ENCODE results near the gene ITGB1BP2. TPM values are rescaled to one million over a fixed set of nuclear protein-coding genes. Genes with fewer than 3 reads are reported as not detected.
"Not testable (repeated sequence)": the region's sequence is repeated elsewhere in the genome, so short reads cannot be mapped to it uniquely, and the experiment has no call there.

ITGB1BP2 gene
- total RNA-seq, 1 donor from 2014 or later, result 1.1 TPM

DNA sequence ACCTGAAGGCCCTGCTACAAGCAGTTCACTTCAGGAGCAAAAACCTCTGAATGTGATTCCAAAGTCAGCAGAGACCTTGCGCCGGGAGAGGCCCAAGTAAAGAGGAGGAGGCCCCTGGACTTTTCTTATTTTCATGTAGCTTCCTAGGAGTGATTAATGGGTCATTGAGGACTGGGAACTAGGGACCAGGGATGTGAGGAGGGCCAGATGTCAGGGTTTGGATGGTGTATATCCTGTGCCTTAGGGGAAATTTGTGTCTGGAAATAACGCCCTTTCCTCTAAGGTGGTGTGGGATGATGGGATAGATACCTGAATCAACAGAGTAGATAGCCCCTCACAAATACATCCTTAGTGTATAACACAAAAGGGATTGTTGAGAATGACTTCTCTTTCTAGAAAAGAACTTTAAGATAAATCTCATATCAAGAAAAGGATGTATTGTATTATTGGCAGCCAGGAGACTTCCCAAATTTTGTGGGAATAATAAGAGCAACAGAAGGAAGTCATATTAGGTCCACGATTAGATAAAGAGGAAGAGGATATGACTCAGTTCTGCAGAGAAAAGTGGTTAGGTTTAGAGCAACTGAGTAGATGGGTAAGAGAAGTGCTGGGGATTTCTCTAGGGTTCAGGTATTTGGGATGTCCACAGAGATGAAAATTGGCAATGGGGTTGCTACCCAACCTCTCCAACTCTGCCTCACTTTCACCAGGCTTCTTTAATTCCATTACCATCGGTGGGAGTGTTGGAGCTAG, 1.1 kb downstream of the ITGB1BP2 start:
- DNase-seq (ENCODE audit: low read depth), result no peak

DNA sequence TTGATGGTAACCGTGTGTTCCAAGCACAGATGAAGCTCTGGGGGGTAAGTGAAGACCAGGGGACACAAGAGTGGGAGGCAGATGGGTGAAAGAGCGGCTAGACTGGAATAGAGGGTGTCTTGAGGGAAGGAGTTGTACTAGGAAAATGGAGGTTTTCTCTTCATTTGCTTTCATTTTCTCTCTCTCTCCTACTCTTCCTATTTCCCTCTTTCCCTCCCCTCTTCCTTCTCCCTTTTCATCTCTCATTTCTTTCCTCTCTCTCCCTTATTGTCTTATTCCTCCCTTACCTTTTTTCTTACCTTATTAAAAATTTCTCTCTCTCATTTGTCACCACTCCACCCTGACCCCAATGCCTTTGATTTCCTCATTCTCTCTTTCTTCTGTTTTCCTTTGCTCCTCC, 3.0 kb downstream of the ITGB1BP2 start:
- no peak for DNase-seq (ENCODE audit: low read depth)

DNA sequence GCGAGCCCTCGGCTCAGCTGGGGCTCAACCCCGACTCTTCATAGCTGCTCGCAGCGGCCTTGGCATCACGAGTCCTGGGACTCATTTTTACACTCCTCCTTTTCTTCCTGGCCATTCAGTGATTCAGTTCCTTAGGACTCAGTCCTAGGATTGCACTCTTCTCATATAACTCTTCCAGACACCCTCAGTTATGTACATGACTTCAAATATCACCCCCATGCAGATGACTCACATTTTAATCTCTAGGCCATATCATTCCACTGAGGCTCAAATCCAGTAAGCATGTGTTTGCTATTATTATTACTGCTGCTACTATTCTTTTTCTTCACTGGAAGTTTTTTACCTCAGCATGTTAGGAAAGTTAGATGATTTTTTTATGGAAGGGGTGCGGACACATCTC, 14.4 kb downstream of the ITGB1BP2 start:
- DNase-seq (ENCODE audit: low read depth), result no peak

DNA sequence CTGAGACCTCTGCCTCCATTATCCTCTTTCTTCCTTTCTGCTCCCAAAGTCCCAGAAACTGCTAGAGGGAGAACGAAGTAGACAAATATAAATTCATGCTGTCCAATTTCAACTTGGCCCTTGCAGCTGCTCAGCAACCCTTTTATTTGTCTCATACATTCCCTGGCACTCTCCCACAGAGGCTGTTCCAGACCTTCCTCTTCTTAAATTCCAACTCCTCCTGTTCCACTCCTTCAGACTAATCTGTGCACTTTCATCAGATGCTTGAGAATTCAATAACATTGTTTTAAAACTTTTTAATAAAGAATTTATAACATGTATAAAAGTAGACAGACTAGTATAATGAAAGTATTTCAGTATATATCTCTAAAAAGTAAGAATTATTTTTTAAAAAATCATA, 15.4 kb downstream of the ITGB1BP2 start:
- not testable (repeated sequence) for DNase-seq (ENCODE audit: low read depth)

DNA sequence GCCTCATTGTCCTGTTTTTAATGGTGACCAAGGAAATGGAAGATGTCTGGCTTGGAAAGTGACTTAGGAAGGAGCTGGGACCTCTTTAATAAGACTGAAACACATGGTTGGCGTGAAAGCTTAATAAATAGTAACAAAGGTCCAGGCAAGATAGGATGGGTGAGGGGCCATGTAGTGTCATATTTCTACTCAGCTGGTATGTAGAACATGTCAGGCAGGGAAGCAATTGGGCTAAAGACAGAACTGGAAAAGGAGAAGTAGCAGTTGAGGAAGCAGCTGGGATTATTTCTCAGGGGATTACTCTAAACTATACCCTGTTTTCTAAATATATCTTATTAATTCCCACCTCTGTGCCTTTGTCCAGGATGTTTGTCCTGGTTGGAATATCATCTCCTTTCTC, 18.6 kb downstream of the ITGB1BP2 start:
- no peak for DNase-seq (ENCODE audit: low read depth)

DNA sequence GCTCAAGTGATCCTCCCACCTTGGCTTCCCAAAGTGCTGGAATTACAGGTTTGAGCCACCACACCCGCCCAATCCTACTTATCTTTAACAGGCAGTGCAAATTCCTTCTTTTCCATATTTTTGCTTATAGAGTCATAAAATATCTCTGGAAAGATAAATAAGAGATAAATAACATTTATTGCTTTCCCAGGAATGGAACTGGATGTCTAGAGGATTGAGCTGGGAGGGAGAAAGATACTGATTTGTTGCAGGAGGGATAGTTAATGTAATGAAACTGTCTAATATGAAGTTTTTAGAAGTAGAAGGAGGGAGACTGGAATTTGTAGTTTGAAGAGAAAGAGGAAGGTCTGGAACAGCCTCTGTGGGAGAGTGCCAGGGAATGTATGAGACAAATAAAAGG, 20.2 kb downstream of the ITGB1BP2 start:
- no peak for DNase-seq (ENCODE audit: low read depth)

DNA sequence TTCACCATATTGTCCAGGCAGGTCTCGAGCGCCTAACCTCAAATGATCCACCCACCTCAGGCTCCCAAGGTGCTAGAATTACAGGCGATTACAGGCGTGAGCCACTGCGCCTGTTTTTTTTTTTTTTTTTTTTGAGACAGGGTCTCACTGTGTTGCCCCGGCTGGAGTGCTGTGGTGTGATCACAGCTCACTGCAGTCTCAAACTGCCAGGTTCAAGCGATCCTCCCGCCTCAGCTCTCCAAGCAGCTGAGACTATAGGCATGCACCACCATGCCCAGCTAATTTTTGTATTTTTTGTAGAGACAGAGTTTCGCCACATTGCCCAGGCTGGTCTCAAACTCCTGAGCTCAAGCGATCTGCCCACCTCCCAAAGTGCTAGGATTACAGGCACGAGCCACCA, 22.9 kb downstream of the ITGB1BP2 start:
- DNase-seq (ENCODE audit: low read depth), result not testable (repeated sequence)

DNA sequence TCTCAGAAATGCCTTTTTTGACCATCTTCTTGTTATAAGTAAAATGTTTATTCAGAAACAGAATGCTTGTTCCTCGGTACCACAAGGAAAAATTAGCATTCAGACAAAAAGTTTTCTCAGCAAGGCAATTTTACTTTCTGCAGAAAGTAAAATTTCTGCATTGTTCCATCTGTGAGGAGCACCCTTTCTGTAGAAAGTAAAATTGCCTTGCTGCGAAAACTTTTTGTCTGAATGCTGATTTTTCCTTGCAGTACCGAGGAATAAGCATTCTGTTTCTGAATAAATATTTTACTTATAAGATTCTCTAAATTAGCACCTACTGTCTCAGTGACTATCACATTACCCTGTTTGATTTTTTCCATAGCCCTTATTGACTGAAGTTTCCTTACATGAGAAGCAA, 24.8 kb downstream of the ITGB1BP2 start:
- no peak for DNase-seq (ENCODE audit: low read depth)

DNA sequence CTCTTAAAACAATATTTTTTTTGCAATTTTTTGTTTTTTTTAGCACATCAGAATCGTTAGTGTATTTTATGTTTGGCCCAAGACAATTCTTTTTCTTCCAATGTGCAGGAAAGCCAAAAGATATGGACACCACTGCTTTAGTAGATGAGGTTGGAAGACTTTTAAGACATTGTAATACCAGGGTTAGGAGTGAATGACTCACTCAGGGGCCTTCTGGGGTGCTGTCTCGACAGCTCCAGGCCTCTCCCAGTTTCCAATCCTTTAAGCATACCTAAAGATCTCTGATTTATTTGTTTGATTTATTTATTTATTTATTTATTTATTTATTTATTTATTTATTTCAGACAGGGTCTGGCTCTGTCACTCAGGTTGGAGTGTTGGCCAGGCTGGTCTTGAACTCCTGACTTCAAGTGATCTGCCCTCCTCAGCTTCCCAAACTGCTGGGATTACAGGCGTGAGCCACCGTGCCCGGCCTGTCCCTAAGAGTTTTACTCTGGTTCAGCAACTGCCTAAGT, 47.7 kb downstream of the ITGB1BP2 start:
- not testable (repeated sequence) for DNase-seq (ENCODE audit: low read depth)

DNA sequence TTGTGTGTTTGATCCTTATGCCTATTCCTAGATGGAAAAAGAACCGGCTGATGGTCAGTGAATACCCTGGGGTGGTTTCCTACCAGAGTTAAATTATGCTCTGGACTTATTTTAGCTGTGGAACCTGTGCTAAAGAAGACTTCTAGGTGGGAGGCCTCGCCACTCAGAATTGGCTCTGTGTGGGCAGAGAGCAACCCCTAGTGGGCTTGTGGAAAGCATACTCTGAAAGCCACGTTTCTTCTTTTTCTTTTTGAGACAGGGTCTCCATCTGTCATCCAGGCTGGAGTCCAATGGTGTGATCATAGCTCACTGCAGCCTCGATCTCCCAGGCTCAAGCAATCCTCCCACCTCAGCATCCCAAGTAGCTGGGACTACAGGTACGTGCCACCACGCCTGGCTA, 48.3 kb downstream of the ITGB1BP2 start:
- not testable (repeated sequence) for DNase-seq (ENCODE audit: low read depth)

DNA sequence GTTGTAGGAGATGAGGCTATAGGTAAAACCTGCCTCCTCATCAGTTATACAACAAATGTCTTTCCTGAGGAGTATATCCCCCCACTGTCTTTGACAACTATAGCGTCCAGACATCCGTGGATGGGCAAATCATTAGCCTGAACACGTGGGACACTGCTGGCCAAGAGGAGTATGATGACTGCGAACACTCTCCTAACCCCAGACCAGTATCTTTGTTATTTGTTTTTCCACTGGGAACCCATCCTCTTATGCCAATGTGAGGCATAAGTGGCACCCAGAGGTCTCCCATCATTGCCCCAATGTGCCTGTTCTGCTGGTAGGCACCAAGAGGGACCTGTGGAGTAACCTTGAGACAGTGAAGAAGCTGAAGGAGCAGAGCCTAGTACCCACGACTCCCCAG, 50.9 kb downstream of the ITGB1BP2 start:
- not testable (repeated sequence) for DNase-seq (ENCODE audit: low read depth)

Other genes starting within 250 kb of the ITGB1BP2 start
- 66.9 and 76.5 TPM in 2 replicates for gene SNX12, start 233.4 kb upstream of the ITGB1BP2 start, total RNA-seq
- gene FOXO4, start 205.9 kb upstream of the ITGB1BP2 start, total RNA-seq, result 3.8 and 6.5 TPM in 2 replicates
- gene CXorf65, start 195.0 kb upstream of the ITGB1BP2 start, total RNA-seq, result not detected in 2 replicates
- not detected in 2 replicates for gene IL2RG, start 190.2 kb upstream of the ITGB1BP2 start, total RNA-seq
- gene MED12, start 183.2 kb upstream of the ITGB1BP2 start, total RNA-seq, result 9.6 and 42.5 TPM in 2 replicates
- gene NLGN3, start 156.9 kb upstream of the ITGB1BP2 start, total RNA-seq, result 0.15 TPM in 1 of 2 replicates, not detected in the other
- gene GJB1, start 78.5 kb upstream of the ITGB1BP2 start, total RNA-seq, result 0.35 and 0.55 TPM in 2 replicates
- gene ZMYM3, start 47.6 kb upstream of the ITGB1BP2 start, total RNA-seq, result 11.3 and 25.1 TPM in 2 replicates
- gene NONO, start 18.1 kb upstream of the ITGB1BP2 start, total RNA-seq, result 409 and 442 TPM in 2 replicates
- 17.5 and 68.4 TPM in 2 replicates for gene TAF1, start 64.6 kb downstream of the ITGB1BP2 start, total RNA-seq
- gene OGT, start 231.4 kb downstream of the ITGB1BP2 start, total RNA-seq, result 81.3 and 117 TPM in 2 replicates

Data from renal cortical epithelial cell (primary cell).